ENCODE results near the gene SLC39A11.

GRCh38 chr17:72982680-72983079 lies 109.8 kb downstream of the SLC39A11 start:
- TF ChIP-seq CTCF (IDR thresholded peaks at IDR 0.05; ENCODE audit: low read length), result no peak
- no peak for TF ChIP-seq EZH2 (optimal IDR thresholded peaks at IDR 0.05; ENCODE audit: low read depth, low read length)

Measured in MM.1S (cell line).